Fibroblast of the aortic adventitia (primary cell): ENCODE results near the gene CCDC7. TPM values are rescaled to one million over a fixed set of nuclear protein-coding genes. Genes with fewer than 3 reads are reported as not detected.
"Not testable (repeated sequence)": the region's sequence is repeated elsewhere in the genome, so short reads cannot be mapped to it uniquely, and the experiment has no call there.

ENCODE experiments used
- DNase-seq: peaks from one replicate; pipeline ENCODE4 v3.0.0-alpha.2; 2010; ENCODE audit warnings: low read depth
- H3K4me3 ChIP-seq: 2 replicates; pipeline ENCODE4 v1.5.1; 2011; ENCODE audit warnings: low read depth, mild to moderate bottlenecking, control low read depth, low read length, moderate library complexity
- total RNA-seq: library from RNA; depleted of rRNA; stranded (reverse); fragments of >200 nt; gene quantifications from 2 replicates; pipeline ENCODE4 v1.2.3, GENCODE V29; 2012; ENCODE audit warnings: low replicate concordance
- TF ChIP-seq, protein P1 (sequence below): IDR thresholded peaks from 2 replicates; pipeline ENCODE4 v1.5.1; 2011; ENCODE audit warnings: mild to moderate bottlenecking, low read length, control low read depth, inconsistent platforms; ENCODE audit not compliant: insufficient read depth

CCDC7 gene
- total RNA-seq, 1 donor: 15.4 TPM

DNA sequence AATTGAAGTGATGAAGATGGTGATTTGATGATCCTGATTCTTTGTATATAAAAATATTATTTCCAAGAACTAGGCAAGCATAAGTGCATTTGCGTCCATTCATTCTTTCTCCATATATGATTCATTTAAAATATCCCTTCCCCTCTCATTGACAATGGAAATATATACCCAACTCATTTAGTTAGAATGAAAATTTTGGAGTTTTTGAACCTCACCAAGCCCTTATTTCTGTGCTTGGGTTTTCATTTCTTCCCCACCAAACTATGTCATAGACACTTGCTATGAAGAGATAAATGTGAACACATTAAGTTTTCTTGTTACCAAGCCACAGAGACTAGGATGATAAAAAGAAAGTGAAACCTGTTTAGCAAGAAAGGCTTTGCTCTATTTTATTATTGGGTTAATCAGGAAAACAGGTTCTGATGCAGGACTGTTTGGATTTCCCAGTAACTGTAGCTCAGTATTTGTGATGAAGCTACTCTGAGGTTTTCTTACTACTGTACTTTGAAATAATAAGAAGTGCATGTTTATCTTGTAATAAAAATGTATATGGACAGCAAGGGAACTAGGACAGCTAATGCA is 443.8 kb downstream of the CCDC7 start:
- DNase-seq: no peak
- no peak overlapping the region for H3K4me3 ChIP-seq
- TF ChIP-seq, protein P1, sequence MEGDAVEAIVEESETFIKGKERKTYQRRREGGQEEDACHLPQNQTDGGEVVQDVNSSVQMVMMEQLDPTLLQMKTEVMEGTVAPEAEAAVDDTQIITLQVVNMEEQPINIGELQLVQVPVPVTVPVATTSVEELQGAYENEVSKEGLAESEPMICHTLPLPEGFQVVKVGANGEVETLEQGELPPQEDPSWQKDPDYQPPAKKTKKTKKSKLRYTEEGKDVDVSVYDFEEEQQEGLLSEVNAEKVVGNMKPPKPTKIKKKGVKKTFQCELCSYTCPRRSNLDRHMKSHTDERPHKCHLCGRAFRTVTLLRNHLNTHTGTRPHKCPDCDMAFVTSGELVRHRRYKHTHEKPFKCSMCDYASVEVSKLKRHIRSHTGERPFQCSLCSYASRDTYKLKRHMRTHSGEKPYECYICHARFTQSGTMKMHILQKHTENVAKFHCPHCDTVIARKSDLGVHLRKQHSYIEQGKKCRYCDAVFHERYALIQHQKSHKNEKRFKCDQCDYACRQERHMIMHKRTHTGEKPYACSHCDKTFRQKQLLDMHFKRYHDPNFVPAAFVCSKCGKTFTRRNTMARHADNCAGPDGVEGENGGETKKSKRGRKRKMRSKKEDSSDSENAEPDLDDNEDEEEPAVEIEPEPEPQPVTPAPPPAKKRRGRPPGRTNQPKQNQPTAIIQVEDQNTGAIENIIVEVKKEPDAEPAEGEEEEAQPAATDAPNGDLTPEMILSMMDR: no peak

DNA sequence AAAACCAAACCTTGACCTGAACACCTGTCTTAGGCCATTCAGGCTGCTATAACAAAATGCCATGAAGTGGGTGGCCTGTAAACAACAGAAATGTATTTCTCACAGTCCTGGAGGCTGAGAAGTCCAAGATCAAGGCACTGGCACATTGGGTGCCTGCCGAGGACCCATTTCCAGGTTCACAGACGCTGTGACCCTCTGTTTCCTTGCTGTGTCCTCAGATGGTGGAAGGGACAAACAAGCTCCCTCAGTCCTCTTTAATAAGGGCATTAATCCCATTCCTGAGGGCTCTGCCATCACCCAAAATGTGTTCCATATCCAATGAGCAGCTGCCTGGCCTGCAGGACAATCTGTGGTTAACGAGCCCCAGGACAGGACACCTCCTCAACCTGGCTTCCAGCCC is 444.5 kb downstream of the CCDC7 start:
- TF ChIP-seq, protein P1: no peak
- no peak for DNase-seq
- H3K4me3 ChIP-seq: no peak overlapping the region

DNA sequence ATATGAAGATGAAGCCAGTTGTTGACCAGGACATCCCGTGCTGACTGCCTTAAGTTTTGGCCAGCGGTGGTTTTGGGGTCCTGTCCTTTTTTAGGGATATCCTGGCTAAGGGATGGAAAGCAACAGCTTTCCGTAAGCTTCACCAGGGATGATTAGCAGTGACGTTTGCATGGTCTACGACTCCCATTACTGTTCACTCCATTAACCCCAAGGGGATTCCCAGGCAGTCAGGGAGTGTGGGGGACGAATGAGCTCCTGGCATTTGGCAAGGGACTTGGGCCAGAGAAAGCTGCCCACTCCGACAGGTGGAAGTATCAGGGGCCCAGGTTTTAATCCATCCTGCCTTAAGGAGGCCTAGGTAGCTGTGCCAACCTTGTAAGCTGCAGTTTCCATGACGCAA is 445.3 kb downstream of the CCDC7 start:
- TF ChIP-seq, protein P1: no peak
- no peak overlapping the region for H3K4me3 ChIP-seq
- DNase-seq: no peak

DNA sequence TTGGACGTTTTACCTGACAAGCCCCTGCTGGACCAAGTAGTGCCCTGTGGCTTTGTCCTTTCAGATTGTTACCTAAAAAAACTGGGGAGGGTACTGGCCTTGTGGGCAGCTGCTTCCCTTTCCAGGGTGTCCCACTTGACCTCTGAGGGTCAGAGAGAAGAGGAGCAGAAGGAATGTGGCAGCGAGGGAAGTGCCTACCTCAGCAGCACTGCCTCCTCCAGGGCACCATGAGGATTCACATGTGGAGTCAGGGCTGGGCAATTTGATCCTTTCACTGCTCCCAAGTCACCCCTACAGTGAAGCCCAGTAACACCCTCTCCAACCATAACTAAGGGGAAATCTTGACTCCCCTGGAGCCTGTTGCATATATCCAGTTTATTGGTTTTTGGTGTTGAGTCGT is 447.5 kb downstream of the CCDC7 start:
- H3K4me3 ChIP-seq: no peak overlapping the region
- DNase-seq: no peak
- TF ChIP-seq, protein P1: no peak

DNA sequence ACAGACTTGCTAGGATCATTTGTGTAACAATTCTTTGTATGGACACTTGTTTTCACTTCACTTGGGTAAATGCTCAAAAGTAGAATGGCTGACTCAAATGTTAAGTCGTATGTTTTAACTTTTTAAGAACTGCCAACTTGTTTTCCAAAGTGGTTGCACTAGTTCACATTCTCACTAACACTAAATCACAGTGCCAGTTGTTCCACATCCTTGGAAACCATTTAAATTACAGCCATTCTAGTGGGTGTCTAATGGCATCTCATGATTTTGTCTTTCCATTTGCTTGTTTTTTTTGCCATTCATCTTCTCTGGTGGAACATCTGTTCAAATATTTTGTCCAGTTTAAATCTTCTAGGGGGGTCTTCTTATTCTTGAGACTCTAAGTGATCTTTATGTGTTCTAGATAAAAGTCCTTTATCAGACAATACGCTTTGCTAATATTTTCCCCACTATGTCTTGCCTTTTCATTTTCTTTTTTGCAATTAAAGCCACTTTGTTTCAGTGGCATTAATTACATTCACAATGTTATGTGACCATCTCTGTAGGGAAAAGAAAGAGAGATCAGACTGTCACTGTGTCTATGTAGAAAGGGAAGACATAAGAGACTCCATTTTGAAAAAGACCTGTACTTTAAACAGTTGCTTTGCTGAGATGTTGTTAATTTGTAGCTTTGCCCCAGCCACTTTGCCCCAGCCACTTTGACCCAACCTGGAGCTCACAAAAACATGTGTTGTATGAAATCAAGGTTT is 448.1 kb downstream of the CCDC7 start:
- TF ChIP-seq, protein P1: no peak
- H3K4me3 ChIP-seq: no peak overlapping the region
- no peak for DNase-seq

DNA sequence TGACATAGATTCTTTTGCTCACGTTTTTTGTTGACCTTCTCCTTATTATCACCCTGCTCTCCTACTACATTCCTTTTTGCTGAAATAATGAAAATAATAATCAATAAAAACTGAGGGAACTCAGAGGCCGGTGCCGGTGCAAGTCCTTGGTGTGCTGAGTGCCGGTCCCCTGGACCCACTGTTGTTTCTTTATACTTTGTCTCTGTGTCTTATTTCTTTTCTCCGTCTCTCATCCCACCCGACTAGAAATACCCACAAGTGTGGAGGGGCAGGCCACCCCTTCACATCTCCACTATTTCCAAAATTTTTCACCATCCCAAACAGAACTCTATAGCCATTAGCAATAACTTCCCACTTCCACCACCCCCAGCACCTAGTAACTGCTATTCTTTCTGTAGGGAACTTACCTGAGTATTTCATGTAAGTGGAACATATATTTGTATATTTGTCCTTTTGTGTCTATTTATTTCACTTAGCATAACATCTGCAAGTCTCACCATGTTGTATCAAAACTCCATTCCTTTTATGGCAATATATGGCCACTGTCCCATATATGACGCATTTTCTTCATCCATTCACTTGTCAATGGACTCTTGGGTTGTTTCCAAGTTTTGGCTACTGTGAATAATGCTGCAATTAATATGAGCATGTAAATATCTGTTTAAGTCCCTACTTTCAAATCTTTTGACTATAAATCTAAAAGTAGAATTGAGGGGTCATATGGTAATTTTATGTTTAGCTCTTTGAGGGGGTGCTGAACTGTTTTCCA is 449.4 kb downstream of the CCDC7 start:
- peak; percentile 48 for DNase-seq
- not testable (repeated sequence) for H3K4me3 ChIP-seq

DNA sequence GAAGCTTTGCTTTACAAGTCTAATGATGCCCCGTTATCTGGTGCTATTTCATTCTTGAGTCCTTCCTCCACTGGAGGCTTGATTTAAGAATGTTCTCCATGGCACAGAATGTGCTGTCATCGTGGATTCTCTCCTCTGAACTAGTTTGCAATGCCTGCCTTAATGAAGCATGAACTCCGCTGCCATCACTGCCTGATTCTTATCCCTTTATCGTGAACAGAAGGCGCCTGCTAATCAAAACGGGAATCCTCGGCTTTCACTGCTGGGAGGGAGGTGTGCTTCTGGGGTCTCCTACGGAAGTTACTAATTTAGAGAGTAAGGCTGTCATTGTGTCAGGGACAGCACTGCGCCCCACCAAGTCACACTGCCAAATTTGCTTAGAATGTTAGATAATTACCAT is 455.9 kb downstream of the CCDC7 start:
- TF ChIP-seq, protein P1: no peak
- H3K4me3 ChIP-seq: no peak overlapping the region
- DNase-seq: no peak
